NCI-H2107 treated with DMSO at 0.1 percent for 48 hours (cell line): ENCODE data around the gene NBAS.
"Not testable (repeated sequence)": the region's sequence is repeated elsewhere in the genome, so short reads cannot be mapped to it uniquely, and the experiment has no call there.

Experiments
- DNase-seq: peaks from one replicate; lab custom pipeline; 2025; ENCODE audit not compliant: unreplicated experiment; lab: John Stamatoyannopoulos, UW

The NBAS gene

GRCh38 chr2:15321481-15321880 is 239.7 kb downstream of the NBAS start:
- not testable (repeated sequence) for DNase-seq

DNA sequence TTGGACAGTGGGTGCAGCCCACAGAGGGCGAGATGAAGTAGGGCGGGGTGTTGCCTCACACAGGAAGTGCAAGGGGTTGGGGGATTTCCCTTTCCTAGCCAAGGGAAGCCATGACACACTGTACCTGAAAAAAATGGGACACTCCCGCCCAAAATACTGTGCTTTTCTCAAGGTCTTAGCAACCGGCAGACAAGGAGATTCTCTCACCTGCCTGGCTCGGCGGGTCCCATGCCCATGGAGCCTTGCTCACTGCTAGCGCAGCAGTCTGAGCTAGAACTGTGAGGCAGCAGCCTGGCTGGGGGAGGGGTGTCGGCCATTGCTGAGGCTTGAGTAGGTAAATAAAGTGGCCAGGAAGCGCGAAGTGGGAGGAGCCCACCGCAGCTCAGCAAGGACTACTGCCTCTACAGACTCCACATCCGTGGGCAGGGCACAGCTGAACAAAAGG is 244.7 kb downstream of the NBAS start:
- DNase-seq, result no peak

GRCh38 chr2:15315411-15315810 is 245.7 kb downstream of the NBAS start:
- no peak for DNase-seq

DNA sequence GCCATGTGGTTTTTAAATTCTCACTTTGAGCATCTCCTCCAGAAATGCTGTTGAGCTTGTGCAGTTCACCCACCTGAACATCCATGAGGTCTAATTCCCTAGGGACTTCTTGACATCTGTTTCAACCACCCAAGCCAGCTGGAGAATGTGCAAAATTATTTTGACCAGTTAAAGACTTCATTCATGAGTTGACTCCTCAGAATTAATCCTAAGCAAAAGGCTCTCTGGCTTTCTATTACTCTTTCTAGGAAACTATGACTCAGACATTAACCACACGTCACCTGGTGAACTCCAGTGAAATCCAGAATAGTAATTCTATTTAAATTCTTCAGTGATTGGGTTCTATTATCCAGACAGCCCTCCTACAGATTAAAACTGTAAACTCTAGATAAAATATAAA is 247.5 kb downstream of the NBAS start:
- DNase-seq, result peak; percentile 3

GRCh38 chr2:15311926-15312325 is 249.2 kb downstream of the NBAS start:
- no peak for DNase-seq

- no peak for DNase-seq
Observed at GRCh38 chr2:15311201-15311907, 249.8 kb downstream of the NBAS start.

- DNase-seq, result peak; percentile 22
Observed at GRCh38 chr2:15307526-15307925, 253.6 kb downstream of the NBAS start.

GRCh38 chr2:15306706-15307105 is 254.4 kb downstream of the NBAS start:
- DNase-seq, result no peak

DNA sequence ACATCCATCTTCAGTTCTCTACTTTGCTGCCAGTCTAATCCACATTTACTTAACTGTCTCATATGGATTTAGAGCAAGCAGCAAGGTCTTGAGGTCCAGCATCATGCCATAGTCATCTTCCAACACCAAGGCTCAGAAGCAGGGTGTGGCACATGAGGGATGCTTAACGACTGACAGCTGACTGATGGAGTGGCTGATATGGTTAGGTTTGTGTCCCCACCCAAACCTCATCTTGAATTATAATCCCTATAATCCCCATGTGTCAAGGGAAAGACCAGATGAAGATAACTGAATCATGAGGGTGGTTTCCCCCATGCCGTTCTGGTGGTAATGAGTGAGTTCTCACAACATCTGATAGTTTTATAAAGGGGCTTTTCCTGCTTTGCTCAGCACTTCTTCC is 257.3 kb downstream of the NBAS start:
- no peak for DNase-seq

GRCh38 chr2:15302154-15302553 is 259.0 kb downstream of the NBAS start:
- no peak for DNase-seq

- DNase-seq, result no peak
Observed at GRCh38 chr2:15300624-15301573, 260.2 kb downstream of the NBAS start.

DNA sequence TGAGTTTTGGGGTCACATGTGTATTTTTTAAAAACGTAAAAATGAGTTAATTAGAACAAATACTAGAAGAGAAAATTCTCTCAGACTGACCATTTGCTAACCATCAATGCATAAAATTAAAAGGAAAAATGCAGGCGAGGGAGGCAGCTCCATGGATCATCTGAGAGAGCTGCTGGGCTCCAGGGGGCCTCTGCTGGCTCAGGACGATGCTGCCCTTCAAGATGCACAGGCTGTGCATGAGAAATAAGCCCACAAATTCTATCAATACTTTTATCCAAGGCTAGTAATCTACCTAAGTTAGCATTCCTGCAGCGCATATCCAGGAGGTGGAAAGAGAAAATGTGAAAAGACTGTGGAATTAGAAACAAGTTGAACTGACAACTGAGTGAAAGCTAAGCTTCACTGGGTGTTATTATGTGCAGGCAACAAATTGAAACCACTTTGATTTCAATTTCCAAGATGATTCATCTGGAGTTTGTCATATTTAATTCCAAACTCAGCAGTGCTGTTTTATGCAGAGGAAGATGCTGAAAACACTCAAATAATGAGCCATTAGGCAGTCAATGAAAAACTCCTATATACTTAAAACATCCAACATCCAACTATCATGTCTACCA is 261.1 kb downstream of the NBAS start:
- no peak for DNase-seq

DNA sequence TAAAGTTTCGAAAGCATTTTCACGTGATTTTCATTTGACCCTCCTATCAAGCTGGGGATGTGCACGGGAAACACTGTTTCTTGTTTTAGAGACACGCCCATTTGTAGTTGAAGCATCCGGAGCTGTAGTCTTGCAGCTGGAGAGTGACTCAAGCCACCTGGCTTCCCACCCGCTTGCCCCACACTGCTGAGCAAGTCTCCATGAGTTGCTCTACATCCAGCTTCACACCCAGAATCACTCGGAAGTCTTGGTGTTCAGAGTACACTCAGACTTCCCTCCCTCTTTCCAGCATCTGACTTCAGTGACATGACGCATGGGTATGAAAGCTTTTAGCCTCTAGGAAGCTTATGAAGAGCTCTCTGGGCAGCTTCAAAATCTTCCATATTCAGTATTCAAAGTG is 262.4 kb downstream of the NBAS start:
- no peak for DNase-seq

GRCh38 chr2:15293262-15293937 is 267.7 kb downstream of the NBAS start:
- DNase-seq, result no peak

GRCh38 chr2:15287447-15288184 is 273.5 kb downstream of the NBAS start:
- DNase-seq, result no peak

DNA sequence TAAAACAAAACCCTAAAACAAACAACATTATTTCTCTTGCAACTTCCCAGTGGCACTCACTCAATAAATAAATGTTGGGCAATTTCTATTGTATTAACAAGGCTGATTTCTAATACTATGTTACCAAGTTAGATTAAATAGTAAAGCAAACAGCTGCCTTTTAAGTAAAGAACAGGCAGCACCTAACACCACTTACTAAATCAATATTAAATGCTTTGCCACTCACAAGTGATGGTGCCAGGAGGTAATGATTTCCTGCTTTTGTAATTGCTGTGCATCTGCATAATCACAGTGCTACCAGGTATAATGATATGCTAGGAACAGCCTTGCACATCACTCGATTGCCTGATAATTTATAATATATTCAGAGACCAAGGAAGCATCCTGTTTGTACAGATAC is 276.5 kb downstream of the NBAS start:
- peak; percentile 38 for DNase-seq

DNA sequence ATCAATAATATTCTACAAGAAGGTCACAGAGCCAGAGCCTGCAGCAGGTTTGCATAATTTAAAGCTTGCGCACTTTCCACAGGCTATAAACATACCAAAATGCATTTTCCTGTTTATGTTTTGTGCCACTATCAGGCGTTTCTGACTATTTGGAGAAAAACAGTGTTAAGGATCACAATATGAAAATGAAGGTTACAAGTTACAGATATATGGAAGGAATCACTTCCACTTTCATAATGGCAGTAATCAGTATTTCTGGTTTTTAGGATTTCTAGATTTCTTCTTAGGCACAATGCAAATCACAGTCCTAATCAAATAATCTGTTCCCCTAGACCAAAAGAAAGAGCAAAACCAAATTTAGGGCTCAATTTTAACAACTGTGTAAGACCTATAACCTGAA is 279.5 kb downstream of the NBAS start:
- no peak for DNase-seq

GRCh38 chr2:15279201-15279876 is 281.8 kb downstream of the NBAS start:
- DNase-seq, result no peak

DNA sequence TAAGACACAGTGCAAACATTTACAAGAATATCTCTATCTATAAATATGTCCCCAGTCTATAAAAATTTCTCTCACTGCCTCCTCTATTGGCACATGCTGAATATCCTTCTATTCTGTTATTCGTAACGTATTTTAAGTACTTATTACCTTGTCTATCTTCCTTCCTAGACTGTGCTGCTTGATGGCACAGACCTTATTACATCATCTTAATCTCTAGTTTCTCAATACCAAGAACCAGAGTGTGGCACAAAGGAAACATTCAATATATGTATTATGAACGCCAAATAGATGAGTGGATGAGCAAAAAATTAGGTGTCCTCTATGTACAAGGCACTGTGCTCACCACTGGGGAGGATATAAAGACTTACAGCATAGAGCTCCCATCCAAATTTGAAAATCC is 282.8 kb downstream of the NBAS start:
- no peak for DNase-seq

DNA sequence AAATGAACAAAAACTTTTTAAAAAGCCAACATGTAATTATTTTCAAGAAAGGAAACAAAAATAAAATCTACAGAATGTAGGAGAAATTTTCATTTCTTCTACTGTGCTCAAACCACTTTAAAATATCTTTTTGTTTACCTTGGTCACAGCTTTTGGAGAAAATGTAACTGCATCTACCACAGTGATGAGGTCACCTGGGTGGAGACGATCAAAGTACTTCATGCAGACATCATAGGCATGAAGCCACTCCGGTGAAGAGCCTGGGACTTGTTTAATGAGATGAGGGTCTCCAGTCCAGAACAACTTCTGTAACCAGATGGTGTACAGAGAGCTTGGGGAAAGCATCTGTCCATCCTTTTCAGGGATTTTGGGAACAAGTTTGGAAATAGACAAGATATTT is 285.8 kb downstream of the NBAS start:
- DNase-seq, result no peak
